GM20431 (cell line): ENCODE results near the gene PDE4A.

Source experiments
- in situ Hi-C: fragments of 300-500 bp; cut with MseI, MboI; formaldehyde crosslinking; loops from one replicate; pipeline ENCODE4 v1.15.0; 2020; ENCODE audit warnings: low sequenced_read_pairs; ENCODE audit not compliant: unreplicated experiment

PDE4A gene

DNA sequence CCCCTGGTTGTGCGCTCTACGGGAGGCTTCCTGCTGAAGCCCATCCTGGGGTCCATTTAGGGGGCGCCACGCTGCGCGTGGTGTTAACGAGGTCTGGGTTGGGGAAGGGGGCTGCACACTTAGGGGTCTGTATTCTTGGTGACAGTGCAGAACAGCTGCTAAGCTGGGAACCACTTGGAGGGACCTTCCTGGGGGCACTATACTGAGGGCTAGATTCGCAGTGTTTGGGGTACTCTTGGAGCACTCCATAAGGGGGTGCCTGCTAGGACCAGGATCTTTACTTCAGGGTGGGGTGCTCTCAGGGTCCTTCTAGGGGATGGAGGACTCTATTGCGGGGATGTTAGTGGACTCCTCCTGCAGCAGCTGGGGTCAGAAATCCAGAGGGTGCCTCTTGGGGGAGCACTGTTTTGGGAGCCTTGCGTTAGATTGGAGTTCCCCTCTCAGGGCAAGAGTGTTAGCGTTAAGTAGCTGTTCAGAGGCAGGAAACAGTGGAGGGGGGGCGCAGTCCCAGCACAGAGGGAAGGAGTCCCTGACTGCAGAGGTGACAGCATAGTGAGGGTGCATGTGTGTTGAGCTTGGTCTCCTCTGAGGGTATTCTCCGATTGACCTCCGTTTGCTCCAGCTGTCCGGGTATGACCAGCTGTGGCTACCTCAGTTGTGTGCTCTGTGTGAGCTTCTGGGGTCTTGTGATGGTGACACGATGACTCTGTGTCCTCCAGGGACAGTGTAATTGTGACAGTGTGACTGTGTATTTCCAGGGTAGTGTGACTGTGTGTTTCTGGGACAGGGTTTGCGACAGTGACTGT lies 1.1 kb downstream of the PDE4A start:
- in situ Hi-C loops = no loop called here

DNA sequence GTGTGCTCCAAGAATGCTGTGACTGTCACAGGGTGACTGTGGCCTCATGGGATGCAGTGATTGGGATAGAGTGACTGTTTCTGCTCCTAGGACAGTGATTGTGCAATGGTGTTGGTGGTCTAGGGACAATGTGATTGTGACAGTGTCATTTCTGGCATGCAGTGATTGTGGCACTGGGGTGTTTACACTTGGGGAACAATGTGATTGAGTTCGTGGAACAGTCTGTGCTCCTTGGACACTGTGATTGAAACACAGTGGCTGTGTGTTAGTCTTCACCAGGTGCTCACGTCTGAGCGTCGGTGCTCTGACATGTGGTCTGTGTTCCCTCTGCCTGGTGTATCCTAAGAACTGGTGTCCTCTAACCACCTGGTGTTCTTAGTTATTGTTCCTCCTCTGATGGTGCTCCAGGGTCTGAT lies 1.7 kb downstream of the PDE4A start:
- in situ Hi-C loops = no loop called here

DNA sequence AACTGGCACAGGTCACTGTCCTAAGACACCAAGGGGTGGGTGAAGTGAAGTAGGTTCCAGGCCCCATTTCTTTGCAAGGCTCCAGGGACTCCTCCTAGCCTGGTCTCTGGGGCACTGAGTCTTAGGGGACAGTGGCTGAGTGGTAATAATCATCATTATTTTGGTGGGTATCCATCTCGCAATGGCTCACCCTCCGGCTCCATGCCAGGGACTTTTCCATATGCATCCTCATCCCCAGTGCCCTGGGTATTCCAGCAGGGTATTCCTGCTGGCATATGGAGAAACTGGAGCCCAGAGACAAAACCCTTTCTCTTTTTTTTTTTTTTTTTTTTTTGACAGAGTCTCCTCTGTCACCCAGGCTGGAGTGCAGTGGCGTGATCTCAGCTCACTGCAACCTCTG lies 2.5 kb downstream of the PDE4A start:
- in situ Hi-C loops = no loop called here

DNA sequence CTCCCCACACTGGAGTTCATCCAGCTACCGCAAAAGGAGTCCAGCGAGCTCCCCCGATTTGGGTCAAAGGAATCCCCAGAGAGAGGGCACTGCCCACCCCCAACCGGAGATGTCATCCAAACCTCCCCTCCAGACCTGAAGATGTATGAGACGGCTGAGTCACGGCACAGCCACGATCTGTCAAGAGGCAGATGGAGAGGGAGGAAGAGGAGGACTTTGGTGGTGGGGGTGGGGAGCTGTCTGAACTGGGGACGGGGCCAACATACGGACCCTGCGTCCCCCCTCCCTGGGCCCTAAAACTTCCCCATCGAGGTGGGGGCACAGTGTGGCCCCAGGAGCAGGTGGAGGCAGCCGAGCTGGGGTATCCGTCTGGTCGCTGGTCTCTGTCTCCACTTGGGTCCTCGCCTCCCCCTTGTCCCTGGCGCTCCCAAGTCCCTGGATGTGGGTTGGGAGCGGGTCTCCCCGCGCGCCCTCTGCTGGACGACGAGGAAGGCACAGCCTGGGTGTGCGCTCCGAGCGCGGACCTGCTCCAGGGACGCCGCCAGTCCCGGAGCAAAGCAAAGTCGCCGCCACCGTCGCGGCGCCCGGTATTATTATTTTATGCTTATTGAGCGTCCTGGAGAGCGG lies 3.8 kb downstream of the PDE4A start:
- in situ Hi-C loops = no loop called here

DNA sequence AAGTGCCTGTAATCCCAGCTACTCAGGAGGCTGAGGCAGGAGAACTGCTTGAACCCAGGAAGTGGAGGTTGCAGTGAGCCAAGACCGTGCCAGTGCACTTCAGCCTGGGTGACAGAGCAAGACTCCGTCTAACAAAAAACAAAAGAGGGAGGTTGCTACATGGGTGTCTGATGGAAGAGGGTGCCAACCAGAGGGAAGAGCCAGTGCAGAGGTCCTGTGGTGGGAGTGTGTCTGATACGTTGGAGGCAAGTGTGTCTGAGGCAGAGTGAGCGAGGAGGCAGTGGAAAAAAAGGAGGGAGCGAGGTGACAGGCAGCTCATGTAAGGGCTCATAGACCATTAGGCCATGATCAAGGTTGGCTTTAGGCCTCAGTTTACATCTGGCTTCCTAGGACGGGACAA lies 6.8 kb downstream of the PDE4A start:
- in situ Hi-C loops = no loop called here

DNA sequence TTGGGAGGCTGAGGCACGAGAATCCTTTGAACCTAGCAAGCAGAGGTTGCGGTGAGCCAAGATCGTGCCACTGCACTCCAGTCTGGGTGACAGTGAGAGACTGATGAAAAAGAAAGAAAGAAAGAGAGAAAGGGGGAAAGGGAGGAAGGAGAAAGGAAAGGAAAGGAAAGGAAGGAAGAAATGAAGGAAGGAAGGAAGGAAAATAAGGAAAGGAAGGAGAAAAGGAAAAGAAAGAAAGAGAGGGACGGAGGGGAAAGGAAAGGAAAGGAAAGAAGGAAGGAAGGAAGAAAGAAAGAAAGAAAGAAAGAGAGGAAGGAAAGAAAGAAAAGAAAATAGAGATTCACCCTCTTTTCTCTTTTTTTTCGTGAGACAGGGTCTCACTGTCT lies 8.7 kb downstream of the PDE4A start:
- in situ Hi-C loops = no loop called here

DNA sequence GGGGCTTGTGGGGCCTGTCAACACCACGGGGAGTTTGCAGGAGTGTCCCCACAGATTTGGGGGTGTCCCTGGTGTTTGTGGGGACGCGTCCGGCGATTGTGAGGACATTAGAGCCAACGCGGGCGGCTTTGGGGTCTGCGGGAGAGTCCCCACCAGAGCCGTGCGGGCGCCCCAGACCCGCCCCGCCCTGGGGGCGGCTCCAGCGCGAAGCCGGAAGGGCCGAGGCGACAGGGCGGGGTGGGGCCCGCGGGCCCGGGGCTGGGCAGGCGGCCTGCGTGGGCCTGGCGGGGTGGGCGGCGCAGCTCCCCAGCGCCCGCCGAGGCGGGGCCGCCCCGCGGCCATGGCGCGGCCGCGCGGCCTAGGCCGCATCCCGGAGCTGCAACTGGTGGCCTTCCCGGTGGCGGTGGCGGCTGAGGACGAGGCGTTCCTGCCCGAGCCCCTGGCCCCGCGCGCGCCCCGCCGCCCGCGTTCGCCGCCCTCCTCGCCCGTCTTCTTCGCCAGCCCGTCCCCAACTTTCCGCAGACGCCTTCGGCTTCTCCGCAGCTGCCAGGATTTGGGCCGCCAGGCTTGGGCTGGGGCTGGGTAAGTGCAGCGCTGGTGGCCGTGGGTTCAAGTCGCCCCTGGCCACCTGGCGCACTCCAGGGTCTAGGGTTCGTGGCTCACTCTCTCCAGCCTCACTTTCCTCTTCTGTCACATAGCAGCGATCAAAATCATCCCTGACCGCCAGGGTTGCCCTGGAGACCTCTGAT lies 10.3 kb downstream of the PDE4A start:
- in situ Hi-C loops = no loop called here

DNA sequence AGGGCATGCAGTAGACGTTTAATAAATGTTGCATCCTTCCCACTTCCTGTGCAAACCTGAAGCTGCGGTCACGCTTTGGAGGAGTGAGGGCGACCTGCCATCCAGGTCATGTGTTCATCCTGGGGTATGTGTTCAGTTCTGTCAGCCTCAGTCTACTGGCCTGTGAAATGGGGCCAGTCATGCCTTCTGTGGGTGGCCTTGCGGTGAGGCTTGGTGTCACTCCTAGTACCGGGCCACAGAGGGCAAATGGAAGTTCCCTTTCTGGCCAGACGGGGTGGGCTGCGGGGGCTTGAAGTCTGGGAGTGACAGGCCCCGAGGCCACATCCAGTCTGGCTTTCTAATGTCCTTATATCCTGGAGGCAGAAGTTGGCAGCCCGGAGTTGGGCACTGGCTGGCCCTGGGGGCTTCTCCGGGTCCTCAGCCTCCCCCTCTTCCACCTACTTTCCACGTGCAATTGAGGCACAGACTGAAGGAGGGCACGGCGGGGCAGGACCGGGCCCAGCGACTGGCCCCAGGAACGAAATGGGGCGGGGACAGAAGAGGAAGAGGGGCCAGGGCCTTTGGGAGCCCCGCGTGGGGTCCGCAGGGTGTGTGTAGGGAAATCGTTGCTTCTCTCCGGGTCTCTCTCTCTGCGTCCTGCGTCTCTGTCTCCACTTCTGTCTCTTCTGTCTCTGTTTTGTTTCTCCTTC lies 11.1 kb downstream of the PDE4A start:
- in situ Hi-C loops = no loop called here

DNA sequence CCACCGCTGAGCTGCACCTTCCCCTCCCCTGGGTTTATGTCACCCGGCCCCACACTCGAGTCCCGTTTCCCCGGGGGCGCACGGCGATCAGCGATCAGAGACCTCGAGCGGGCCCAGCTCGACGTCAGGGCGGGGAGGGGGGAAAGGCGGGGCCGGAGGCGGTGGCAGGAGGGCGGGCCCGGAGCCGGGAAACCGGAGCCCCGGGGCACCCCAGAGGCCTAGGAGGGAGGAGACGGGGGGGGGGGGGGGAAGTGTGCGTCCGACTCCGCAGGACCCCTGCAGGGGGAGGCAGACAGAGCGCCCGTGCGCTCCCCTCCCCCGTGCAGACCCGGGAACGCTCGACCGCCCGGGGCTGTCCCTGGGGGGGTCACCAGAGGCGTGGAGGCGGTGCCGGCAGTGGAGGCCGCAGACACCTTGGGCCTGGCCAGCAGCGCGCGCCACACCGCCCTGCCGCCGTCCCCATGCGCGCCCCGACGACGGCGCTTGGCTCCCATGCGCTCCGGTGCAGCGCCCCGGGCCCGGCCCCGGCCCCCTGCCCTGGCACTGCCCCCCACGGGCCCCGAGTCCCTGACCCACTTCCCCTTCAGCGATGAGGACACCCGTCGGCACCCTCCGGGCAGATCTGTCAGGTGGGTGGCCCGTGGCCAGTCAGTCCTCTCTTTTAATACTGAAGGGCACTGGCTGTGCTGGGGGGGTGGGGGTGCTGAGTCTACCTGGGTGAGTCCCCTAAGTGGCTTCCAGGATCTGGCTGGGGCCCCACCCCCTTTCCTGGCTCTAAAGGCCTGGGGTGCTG lies 11.8 kb downstream of the PDE4A start:
- in situ Hi-C loops = no loop called here

DNA sequence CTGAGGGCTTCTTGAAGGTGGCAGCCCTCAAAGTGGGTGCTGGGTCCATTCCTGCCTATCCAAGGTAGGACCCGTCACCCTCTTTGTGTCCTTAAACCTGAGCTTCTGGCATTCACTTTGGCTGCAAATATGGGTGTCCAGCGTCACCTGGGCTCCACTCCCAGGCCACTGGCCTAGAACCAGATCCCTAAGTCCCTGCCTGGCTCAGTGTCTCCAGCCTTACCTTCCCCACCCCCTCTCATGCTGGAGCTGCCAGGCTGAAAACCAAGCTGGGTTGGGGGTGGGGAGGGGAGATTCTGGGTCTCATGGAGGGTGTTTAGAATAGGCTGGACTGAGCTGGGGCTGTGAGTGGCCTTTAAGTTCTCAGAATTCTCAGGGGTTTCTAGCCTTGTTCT lies 12.4 kb downstream of the PDE4A start:
- in situ Hi-C loops = no loop called here

DNA sequence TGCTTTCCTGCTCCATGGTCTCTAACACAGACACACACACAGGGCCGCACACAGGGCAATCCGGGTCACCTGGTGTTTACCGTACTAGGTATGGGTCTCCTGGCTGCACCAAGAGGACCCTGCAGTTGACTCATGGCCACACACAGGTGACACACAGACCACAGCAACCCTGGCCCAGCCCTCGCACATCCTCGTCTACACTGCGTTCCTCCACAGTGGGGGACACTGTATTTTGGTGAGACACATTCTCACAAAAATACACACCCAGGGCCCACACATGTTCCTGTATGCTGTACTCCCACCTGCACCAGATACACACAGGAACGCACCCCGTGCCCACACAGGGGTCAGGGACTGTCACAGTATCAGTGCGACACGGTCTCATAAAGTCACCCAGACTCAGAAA lies 12.8 kb downstream of the PDE4A start:
- in situ Hi-C loops = no loop called here

DNA sequence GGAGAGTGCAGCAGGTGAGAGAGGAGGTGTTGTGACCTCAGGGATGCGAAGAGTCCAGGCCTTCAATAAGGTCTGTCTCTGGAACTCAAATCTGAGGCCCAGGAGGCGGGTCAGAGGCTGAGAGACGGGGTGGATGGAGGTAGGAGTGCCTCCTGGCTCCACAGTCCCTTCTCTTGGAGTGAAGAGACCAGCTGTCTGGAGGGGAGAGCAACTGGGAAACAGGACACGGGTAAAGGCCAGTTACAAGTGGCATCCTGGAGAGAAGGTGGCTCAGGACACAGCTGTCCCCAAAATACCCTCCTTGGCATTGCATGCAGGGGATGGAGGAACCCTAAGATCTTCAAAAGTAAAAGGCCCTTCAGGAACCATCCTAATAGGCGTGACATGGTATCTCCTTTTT lies 19.2 kb downstream of the PDE4A start:
- in situ Hi-C loops = no loop called here

DNA sequence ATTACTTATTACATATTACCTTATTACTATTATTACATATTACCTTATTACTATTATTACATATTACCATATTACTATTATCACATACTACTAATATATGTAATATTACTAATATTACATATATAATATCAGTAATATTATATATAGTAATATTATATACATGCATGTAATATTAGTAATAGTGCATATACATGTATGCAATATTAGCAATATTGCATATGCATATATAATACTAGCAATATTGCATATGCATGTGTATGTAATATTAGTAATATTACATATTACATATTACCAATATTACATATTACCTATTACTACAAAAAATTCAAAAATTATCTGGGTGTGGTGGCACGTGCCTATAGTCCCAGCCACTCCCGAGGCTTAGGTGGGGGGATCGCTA lies 22.4 kb downstream of the PDE4A start:
- in situ Hi-C loops = no loop called here

DNA sequence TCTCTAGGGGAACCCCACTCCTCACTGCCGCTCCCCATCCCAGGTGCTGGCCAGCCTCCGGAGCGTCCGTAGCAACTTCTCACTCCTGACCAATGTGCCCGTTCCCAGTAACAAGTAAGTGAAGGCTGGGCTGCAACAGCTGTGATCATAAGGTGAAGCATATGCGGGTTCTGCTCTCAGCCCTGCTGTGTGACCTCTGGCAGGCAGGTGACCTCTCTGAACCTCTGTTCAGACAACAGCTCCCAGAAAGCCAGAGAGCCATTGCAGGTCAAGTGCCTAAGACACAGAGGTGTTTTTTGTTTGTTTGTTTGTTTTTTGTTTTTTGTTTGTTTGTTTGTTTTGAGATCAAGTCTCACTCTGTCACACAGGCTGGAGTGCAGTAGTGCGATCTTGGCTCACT lies 28.7 kb downstream of the PDE4A start:
- in situ Hi-C loops = no loop called here

DNA sequence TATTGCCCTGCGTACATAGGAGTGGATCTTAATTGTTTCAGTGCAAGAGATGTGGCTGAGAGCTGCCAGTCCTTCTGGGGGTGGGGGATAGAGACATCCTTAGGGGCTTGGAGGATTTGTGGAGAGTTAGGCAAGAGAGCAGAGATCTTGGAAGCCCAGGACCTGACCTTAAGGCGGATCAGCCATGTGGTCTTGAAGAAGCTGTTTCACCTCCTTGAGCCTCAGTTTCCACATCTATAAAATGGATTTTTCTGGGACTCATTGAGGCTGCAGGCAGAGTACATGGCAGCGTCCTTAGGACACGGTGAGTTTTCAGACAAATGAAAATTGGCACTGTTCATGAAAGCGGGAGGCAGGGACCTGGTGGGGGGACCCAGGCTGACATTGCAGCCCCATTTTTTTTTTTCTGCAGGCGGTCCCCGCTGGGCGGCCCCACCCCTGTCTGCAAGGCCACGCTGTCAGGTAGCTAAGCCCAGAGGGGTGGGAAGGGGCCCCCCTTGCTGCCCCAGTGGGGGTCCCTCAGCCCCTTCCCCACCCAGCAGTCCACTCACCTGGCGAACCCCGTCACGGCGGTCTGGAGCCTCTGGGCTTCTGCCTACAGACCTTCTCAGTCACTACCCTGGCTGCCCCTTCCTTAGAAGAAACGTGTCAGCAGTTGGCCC lies 30.0 kb downstream of the PDE4A start:
- in situ Hi-C loops = no loop called here

DNA sequence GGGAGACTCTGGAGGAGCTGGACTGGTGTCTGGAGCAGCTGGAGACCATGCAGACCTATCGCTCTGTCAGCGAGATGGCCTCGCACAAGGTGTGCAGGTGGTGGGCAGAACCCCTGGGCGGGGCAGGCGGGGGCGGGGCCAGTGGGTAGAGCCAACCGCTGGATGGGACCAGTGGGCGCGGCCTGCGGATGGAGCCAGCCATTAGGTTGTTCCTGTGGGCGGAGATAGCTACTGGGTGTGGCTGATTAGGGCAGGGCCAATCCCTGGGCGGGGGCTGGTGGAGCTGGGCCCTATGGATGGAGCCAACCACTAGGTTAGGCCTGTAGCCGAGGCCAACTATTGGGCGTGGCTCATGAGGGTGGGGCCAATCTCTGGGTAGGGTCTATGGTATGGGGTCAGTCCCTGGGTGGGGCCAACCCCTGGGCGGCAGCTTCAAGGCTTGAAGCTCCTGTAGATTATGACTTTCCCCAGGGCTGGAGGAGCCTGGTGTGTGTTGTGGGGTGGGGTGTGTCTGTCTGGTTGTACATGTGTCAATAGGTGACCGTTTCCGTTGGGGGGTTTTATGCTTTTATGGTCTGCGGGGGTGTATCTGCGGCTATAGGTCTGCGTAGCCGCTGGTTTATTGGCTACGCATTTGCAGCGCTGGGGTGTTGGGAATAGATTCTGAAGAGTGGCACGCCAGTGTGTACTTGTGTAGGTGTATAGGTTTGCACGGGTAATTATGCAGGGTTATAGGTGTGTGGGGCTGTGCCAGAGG lies 30.7 kb downstream of the PDE4A start:
- in situ Hi-C loops = no loop called here

DNA sequence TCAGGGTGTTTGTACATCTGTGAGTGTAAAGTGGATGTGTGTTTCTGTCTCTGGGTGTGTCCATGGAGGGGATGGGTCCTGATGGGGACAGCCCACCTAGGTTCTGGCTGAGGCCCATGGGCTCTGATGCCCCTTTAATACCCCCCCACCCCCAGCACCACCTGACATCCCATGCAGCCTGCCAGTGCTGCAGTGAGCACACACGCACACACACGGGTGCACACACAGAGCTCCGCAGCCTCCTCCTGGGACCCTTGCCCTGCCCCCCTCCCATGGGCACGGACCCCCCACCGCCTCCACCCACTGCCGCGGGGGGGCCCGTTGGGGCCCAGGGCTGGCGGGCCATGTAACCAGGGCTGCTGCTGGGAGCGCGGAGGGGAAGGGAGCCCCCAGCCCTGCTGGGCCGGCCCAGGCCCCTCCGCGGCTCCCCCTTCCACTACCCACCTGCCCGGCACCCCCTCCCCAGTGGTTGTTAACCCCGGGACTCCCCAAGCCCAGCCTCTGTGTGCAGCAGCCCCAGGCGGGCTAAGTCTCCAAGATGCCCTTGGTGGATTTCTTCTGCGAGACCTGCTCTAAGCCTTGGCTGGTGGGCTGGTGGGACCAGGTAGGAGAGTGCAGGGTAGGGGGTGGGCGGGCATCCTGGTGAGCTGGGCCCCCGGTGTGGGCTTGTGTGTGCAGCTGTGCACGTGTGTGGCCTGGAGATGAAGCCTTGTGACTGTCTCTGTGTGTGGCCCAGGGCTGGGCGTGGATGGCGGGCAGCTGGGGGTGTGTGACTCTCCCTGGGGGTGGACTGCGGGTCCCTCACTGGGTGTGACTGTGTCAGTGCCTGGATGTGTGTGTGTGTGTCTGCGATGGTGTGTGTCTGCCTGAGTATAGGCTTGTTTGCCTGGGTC lies 32.6 kb downstream of the PDE4A start:
- in situ Hi-C loops = no loop called here

DNA sequence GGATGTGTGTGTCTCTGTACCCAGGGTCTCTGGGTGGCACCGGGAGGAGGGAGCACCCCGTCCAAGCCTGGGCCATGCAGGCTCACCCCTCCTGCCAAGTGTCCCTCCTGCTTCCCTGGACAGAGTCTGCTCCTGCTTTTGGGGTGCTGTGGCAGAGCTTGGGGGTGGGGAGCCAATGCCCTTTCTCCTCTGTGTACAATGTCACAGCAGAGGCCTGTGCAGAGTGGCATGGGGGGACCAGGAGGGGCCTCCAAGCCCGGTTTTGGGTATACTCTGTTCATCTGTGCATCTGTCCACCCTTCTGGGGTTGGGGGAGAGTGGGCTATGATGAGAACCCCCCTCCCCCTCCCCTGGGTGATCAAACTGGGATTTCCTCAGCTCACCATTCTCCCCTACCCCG lies 33.5 kb downstream of the PDE4A start:
- in situ Hi-C loops = no loop called here
